WI38 (cell line): Measurements from ENCODE around the gene SCN2B.

ENCODE experiments used
- H3K4me3 ChIP-seq: 2 replicates; pipeline ENCODE4 v1.5.1; 2011; ENCODE audit warnings: low read depth, mild to moderate bottlenecking, control low read depth, low read length
- CTCF ChIP-seq: IDR thresholded peaks from 2 replicates; pipeline ENCODE4 v1.5.1; 2012; ENCODE audit warnings: low read depth, mild to moderate bottlenecking, control low read depth, low read length

The SCN2B gene

GRCh38 chr11:118152020-118152551 is 24.4 kb downstream of the SCN2B start:
- no peak overlapping the region for H3K4me3 ChIP-seq
- TF ChIP-seq CTCF: no peak

GRCh38 chr11:118151431-118151830 is 25.0 kb downstream of the SCN2B start:
- no peak for TF ChIP-seq CTCF
- H3K4me3 ChIP-seq: no peak overlapping the region

- no peak for TF ChIP-seq CTCF
- H3K4me3 ChIP-seq: no peak overlapping the region
Measured at GRCh38 chr11:118149493-118149892, 26.9 kb downstream of the SCN2B start.

GRCh38 chr11:118148856-118149255 is 27.6 kb downstream of the SCN2B start:
- H3K4me3 ChIP-seq: no peak overlapping the region
- no peak for TF ChIP-seq CTCF

- no peak overlapping the region for H3K4me3 ChIP-seq
- no peak for TF ChIP-seq CTCF
Measured at GRCh38 chr11:118148240-118148639, 28.2 kb downstream of the SCN2B start.

- no peak overlapping the region for H3K4me3 ChIP-seq
Measured at GRCh38 chr11:118147502-118147901, 28.9 kb downstream of the SCN2B start.

GRCh38 chr11:118146554-118146953 is 29.9 kb downstream of the SCN2B start:
- no peak overlapping the region for H3K4me3 ChIP-seq
- TF ChIP-seq CTCF: no peak

More at GRCh38 chr11:118147502-118147901, 28.9 kb downstream of the SCN2B start:
- TF ChIP-seq CTCF: no peak
